Thyroid gland (tissue), 4 donors: Measurements from ENCODE around the gene DNAJB12.

ENCODE experiments used
- POLR2A ChIP-seq, 2 donors: fragments of 450-650 bp; IDR thresholded peaks; one replicate each; pipeline ENCODE4 v1.6.1; 2017; ENCODE audit warnings: antibody characterized with exemption in 2 of 2, mild to moderate bottlenecking in 2 of 2, moderate library complexity in 1 of 2
- TF ChIP-seq, protein P1 (sequence below), 6 experiments: fragments of 200-600 bp in 3 of 6; fragments of 450-650 bp in 3 of 6; sonication (generic) in 3 of 6; IDR thresholded peaks; one replicate each; pipeline ENCODE4 v1.5.1; 2016 to 2019; ENCODE audit warnings: antibody characterized with exemption in 6 of 6, mild to moderate bottlenecking in 2 of 6, inconsistent platforms in 1 of 6, moderate library complexity in 1 of 6

DNA sequence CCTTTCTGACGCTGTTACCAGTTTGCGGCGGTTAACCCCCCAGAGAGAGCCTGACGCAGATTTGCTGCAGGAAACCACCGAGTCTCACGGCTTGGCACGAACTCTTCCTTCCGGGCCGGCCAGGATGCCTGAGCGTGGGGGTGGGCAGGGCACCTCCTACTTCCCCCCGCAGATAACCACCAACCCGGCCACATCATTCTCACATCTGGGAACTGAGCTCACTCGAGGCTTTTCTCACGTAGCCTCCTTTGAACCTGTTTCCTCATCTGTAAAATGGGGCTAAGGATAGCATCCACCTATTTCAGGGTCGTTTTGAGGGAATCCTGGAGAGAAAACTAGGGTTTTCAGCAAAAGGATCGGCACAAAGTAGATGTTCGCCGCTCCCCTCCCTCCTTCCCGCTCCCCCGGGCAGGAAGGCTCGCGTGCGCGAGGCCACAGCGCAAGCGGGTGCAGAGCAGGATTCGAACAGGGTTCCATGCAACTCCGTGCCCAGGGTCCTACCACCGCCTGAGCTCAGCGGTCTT, 57.4 kb downstream of the DNAJB12 start:
- TF ChIP-seq, protein P1, sequence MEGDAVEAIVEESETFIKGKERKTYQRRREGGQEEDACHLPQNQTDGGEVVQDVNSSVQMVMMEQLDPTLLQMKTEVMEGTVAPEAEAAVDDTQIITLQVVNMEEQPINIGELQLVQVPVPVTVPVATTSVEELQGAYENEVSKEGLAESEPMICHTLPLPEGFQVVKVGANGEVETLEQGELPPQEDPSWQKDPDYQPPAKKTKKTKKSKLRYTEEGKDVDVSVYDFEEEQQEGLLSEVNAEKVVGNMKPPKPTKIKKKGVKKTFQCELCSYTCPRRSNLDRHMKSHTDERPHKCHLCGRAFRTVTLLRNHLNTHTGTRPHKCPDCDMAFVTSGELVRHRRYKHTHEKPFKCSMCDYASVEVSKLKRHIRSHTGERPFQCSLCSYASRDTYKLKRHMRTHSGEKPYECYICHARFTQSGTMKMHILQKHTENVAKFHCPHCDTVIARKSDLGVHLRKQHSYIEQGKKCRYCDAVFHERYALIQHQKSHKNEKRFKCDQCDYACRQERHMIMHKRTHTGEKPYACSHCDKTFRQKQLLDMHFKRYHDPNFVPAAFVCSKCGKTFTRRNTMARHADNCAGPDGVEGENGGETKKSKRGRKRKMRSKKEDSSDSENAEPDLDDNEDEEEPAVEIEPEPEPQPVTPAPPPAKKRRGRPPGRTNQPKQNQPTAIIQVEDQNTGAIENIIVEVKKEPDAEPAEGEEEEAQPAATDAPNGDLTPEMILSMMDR (IDR thresholded peaks at IDR 0.05), result no peak
- TF ChIP-seq POLR2A (IDR thresholded peaks at IDR 0.05), result no peak
